ENCODE data around the gene KCNMB4.

- TF ChIP-seq CSDC2 (CRISPR knock-in tag; IDR thresholded peaks at IDR 0.05) (no peak), ZFP30 (CRISPR knock-in tag; IDR thresholded peaks at IDR 0.05) (no peak), CSRNP3 (CRISPR knock-in tag; IDR thresholded peaks at IDR 0.05) (no peak), TCF4 (CRISPR knock-in tag; IDR thresholded peaks at IDR 0.05; ENCODE audit: borderline replicate concordance) (no peak), OSR1 (CRISPR knock-in tag; IDR thresholded peaks at IDR 0.05) (no peak), ZNF70 (CRISPR knock-in tag; IDR thresholded peaks at IDR 0.05) (no peak), ZFP3 (CRISPR knock-in tag; IDR thresholded peaks at IDR 0.05) (no peak), TSHZ2 (CRISPR knock-in tag; IDR thresholded peaks at IDR 0.05) (no peak), CREB5 (CRISPR knock-in tag; IDR thresholded peaks at IDR 0.05; ENCODE audit: low read depth) (no peak), TOX (CRISPR knock-in tag; IDR thresholded peaks at IDR 0.05; ENCODE audit: borderline replicate concordance) (no peak), PATZ1 (CRISPR knock-in tag; IDR thresholded peaks at IDR 0.05; ENCODE audit: borderline replicate concordance) (no peak), ZNF8 (CRISPR knock-in tag; IDR thresholded peaks at IDR 0.05) (no peak), BACH2 (CRISPR knock-in tag; IDR thresholded peaks at IDR 0.05; ENCODE audit: borderline replicate concordance) (no peak)
These were observed 83.1 kb downstream of the KCNMB4 start for GRCh38 chr12:70449074-70449752.

Measured in SK-N-SH treated with all-trans-retinoic acid at 6 μM for 48 hours (cell line).